RKO (cell line): ENCODE results near the gene USP17L19.
"Not testable (repeated sequence)": the region's sequence is repeated elsewhere in the genome, so short reads cannot be mapped to it uniquely, and the experiment has no call there.

Experiments
- DNase-seq: peaks from one replicate; pipeline ENCODE4 v3.0.0-alpha.2; 2016; ENCODE audit warnings: low spot score

The USP17L19 gene, protein sequence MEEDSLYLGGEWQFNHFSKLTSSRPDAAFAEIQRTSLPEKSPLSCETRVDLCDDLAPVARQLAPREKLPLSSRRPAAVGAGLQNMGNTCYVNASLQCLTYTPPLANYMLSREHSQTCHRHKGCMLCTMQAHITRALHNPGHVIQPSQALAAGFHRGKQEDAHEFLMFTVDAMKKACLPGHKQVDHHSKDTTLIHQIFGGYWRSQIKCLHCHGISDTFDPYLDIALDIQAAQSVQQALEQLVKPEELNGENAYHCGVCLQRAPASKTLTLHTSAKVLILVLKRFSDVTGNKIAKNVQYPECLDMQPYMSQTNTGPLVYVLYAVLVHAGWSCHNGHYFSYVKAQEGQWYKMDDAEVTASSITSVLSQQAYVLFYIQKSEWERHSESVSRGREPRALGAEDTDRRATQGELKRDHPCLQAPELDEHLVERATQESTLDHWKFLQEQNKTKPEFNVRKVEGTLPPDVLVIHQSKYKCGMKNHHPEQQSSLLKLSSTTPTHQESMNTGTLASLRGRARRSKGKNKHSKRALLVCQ

DNA sequence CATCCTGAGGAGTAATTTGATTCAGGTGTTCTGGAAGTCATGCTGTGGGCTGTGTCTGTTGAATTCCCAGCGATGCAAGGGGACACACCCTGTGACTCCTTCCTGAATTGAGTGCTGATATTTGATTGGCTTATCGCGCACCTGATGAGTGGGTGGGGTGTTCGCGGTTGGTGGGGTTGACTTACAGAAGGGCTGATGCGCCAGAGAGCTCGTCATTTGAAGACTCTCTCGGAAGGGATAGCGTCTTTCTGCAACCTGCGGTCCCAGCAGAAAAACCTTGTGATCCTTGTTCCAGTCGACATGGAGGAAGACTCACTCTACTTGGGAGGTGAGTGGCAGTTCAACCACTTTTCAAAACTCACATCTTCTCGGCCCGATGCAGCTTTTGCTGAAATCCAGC lies at the start of gene USP17L19:
Gene USP17L19, plus strand, starts transcription at position 301 of the 400 bp plus-strand sequence. Its CDS starts 0 bp downstream, at position 301.
- DNase-seq: not testable (repeated sequence)

DNA sequence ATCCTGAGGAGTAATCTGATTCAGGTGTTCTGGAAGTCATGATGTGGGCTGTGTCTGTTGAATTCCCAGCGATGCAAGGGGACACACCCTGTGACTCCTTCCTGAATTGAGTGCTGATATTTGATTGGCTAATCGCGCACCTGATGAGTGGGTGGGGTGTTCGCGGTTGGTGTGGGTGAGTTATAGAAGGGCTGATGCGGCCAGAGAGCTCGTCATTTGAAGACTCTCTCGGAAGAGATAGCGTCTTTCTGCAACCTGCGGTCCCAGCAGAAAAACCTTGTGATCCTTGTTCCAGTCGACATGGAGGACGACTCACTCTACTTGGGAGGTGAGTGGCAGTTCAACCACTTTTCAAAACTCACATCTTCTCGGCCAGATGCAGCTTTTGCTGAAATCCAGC lies 42.8 kb upstream of the USP17L19 start, which contains the start of gene USP17L10:
Gene USP17L10, plus strand, starts transcription at position 301 of the 400 bp plus-strand sequence. Its CDS starts 0 bp downstream, at position 301.
- not testable (repeated sequence) for DNase-seq

DNA sequence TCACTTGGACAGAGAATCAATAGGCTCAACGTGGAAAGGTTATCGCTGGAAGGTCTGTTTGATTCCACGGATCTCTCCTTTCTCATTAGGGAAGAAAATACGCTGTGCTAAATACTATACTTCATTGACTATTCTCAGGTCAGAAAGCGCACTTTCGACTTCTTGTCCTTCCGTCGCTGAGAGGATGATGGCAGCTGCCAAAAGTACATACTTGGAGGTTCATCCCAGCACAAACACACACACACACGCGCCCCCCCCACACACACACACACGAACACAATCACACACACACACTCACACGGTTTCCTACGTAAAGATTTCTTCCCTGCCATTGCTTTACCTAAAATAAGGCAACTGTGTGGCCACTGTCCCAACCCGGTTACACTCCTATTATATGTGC lies 38.5 kb upstream of the USP17L19 start:
- DNase-seq: not testable (repeated sequence)

DNA sequence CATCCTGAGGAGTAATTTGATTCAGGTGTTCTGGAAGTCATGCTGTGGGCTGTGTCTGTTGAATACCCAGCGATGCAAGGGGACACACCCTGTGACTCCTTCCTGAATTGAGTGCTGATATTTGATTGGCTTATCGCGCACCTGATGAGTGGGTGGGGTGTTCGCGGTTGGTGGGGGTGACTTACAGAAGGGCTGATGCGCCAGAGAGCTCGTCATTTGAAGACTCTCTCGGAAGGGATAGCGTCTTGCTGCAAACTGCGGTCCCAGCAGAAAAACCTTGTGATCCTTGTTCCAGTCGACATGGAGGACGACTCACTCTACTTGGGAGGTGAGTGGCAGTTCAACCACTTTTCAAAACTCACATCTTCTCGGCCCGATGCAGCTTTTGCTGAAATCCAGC lies 38.1 kb upstream of the USP17L19 start, which contains the start of gene USP17L11:
Gene USP17L11, plus strand, starts transcription at position 301 of the 400 bp plus-strand sequence. Its CDS starts 0 bp downstream, at position 301.
- DNase-seq: not testable (repeated sequence)

DNA sequence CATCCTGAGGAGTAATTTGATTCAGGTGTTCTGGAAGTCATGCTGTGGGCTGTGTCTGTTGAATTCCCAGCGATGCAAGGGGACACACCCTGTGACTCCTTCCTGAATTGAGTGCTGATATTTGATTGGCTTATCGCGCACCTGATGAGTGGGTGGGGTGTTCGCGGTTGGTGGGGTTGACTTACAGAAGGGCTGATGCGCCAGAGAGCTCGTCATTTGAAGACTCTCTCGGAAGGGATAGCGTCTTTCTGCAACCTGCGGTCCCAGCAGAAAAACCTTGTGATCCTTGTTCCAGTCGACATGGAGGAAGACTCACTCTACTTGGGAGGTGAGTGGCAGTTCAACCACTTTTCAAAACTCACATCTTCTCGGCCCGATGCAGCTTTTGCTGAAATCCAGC lies 33.3 kb upstream of the USP17L19 start, which contains the start of gene USP17L12:
Gene USP17L12, plus strand, starts transcription at position 301 of the 400 bp plus-strand sequence. Its CDS starts 0 bp downstream, at position 301.
- DNase-seq: not testable (repeated sequence)

DNA sequence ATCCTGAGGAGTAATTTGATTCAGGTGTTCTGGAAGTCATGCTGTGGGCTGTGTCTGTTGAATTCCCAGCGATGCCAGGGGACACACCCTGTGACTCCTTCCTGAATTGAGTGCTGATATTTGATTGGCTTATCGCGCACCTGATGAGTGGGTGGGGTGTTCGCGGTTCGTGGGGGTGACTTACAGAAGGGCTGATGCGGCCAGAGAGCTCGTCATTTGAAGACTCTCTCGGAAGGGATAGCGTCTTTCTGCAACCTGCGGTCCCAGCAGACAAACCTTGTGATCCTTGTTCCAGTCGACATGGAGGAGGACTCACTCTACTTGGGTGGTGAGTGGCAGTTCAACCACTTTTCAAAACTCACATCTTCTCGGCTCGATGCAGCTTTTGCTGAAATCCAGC lies 28.6 kb upstream of the USP17L19 start, which contains the start of gene USP17L13:
Gene USP17L13, plus strand, starts transcription at position 301 of the 400 bp plus-strand sequence. Its CDS starts 0 bp downstream, at position 301.
- DNase-seq: not testable (repeated sequence)

DNA sequence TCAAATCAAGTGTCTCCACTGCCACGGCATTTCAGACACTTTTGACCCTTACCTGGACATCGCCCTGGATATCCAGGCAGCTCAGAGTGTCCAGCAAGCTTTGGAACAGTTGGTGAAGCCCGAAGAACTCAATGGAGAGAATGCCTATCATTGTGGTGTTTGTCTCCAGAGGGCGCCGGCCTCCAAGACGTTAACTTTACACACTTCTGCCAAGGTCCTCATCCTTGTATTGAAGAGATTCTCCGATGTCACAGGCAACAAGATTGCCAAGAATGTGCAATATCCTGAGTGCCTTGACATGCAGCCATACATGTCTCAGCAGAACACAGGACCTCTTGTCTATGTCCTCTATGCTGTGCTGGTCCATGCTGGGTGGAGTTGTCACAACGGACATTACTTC lies 22.9 kb upstream of the USP17L19 start:
- not testable (repeated sequence) for DNase-seq

DNA sequence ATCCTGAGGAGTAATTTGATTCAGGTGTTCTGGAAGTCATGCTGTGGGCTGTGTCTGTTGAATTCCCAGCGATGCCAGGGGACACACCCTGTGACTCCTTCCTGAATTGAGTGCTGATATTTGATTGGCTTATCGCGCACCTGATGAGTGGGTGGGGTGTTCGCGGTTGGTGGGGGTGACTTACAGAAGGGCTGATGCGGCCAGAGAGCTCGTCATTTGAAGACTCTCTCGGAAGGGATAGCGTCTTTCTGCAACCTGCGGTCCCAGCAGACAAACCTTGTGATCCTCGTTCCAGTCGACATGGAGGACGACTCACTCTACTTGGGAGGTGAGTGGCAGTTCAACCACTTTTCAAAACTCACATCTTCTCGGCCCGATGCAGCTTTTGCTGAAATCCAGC lies 19.1 kb upstream of the USP17L19 start, which contains the start of gene USP17L15:
Gene USP17L15, plus strand, starts transcription at position 301 of the 400 bp plus-strand sequence. Its CDS starts 0 bp downstream, at position 301.
- not testable (repeated sequence) for DNase-seq

DNA sequence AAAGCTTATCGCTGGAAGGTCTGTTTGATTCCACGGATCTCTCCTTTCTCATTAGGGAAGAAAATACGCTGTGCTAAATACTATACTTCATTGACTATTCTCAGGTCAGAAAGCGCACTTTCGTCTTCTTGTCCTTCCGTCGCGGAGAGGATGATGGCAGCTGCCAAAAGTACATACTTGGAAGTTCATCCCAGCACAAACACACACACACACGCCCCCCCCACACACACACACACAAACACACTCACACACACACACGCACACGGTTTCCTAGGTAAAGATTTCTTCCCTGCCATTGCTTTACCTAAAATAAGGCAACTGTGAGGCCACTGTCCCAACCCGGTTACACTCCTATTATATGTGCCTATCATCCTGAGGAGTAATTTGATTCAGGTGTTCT lies 14.7 kb upstream of the USP17L19 start:
- not testable (repeated sequence) for DNase-seq

DNA sequence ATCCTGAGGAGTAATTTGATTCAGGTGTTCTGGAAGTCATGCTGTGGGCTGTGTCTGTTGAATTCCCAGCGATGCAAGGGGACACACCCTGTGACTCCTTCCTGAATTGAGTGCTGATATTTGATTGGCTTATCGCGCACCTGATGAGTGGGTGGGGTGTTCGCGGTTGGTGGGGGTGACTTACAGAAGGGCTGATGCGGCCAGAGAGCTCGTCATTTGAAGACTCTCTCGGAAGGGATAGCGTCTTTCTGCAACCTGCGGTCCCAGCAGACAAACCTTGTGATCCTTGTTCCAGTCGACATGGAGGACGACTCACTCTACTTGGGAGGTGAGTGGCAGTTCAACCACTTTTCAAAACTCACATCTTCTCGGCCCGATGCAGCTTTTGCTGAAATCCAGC lies 9.6 kb upstream of the USP17L19 start, which contains the start of gene USP17L17:
Gene USP17L17, plus strand, starts transcription at position 301 of the 400 bp plus-strand sequence. Its CDS starts 0 bp downstream, at position 301.
- DNase-seq: not testable (repeated sequence)

DNA sequence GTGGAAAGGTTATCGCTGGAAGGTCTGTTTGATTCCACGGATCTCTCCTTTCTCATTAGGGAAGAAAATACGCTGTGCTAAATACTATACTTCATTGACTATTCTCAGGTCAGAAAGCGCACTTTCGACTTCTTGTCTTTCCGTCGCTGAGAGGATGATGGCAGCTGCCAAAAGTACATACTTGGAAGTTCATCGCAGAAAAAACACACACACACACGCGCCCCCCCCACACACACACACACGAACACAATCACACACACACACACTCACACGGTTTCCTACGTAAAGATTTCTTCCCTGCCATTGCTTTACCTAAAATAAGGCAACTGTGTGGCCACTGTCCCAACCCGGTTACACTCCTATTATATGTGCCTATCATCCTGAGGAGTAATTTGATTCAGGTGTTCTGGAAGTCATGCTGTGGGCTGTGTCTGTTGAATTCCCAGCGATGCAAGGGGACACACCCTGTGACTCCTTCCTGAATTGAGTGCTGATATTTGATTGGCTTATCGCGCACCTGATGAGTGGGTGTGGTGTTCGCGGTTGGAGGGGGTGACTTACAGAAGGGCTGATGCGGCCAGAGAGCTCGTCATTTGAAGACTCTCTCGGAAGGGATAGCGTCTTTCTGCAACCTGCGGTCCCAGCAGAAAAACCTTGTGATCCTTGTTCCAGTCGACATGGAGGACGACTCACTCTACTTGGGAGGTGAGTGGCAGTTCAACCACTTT lies 5.1 kb upstream of the USP17L19 start, which contains the start of gene USP17L18:
Gene USP17L18, plus strand, starts transcription at position 678 of the 728 bp plus-strand sequence. Its CDS starts 0 bp downstream, at position 678.
- DNase-seq: peak; percentile 0

DNA sequence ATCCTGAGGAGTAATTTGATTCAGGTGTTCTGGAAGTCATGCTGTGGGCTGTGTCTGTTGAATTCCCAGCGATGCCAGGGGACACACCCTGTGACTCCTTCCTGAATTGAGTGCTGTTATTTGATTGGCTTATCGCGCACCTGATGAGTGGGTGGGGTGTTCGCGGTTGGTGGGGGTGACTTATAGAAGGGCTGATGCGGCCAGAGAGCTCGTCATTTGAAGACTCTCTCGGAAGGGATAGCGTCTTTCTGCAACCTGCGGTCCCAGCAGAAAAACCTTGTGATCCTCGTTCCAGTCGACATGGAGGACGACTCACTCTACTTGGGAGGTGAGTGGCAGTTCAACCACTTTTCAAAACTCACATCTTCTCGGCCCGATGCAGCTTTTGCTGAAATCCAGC lies 4.6 kb downstream of the USP17L19 start, which contains the start of gene USP17L20:
Gene USP17L20, plus strand, starts transcription at position 301 of the 400 bp plus-strand sequence. Its CDS starts 0 bp downstream, at position 301.
- DNase-seq: not testable (repeated sequence)

DNA sequence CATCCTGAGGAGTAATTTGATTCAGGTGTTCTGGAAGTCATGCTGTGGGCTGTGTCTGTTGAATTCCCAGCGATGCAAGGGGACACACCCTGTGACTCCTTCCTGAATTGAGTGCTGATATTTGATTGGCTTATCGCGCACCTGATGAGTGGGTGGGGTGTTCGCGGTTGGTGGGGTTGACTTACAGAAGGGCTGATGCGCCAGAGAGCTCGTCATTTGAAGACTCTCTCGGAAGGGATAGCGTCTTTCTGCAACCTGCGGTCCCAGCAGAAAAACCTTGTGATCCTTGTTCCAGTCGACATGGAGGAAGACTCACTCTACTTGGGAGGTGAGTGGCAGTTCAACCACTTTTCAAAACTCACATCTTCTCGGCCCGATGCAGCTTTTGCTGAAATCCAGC lies 9.4 kb downstream of the USP17L19 start, which contains the start of gene USP17L21:
Gene USP17L21, plus strand, starts transcription at position 301 of the 400 bp plus-strand sequence. Its CDS starts 0 bp downstream, at position 301.
- DNase-seq: not testable (repeated sequence)

DNA sequence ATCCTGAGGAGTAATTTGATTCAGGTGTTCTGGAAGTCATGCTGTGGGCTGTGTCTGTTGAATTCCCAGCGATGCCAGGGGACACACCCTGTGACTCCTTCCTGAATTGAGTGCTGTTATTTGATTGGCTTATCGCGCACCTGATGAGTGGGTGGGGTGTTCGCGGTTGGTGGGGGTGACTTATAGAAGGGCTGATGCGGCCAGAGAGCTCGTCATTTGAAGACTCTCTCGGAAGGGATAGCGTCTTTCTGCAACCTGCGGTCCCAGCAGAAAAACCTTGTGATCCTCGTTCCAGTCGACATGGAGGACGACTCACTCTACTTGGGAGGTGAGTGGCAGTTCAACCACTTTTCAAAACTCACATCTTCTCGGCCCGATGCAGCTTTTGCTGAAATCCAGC lies 14.1 kb downstream of the USP17L19 start, which contains the start of gene USP17L22:
Gene USP17L22, plus strand, starts transcription at position 301 of the 400 bp plus-strand sequence. Its CDS starts 0 bp downstream, at position 301.
- DNase-seq: not testable (repeated sequence)

DNA sequence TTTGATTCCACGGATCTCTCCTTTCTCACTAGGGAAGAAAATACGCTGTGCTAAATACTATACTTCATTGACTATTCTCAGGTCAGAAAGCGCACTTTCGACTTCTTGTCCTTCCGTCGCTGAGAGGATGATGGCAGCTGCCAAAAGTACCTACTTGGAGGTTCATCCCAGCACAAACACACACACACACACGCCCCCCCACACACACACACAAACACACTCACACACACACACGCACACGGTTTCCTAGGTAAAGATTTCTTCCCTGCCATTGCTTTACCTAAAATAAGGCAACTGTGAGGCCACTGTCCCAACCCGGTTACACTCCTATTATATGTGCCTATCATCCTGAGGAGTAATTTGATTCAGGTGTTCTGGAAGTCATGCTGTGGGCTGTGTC lies 18.5 kb downstream of the USP17L19 start:
- not testable (repeated sequence) for DNase-seq
